ENCODE measurements around the gene SHISA9.

GRCh38 chr16:13203725-13204124 lies 302.3 kb downstream of the SHISA9 start:
- TF ChIP-seq CTCF (IDR thresholded peaks at IDR 0.05) (no peak), EP300 (IDR thresholded peaks at IDR 0.05) (no peak), POLR2A (IDR thresholded peaks at IDR 0.05) (no peak)

Data from stomach (tissue), 4 donors.